22Rv1 (cell line): ENCODE measurements around the gene CDX1.

Source experiments
- CTCF ChIP-seq: fragments of 450-650 bp; IDR thresholded peaks from 2 replicates; pipeline ENCODE4 v1.5.1; 2017; ENCODE audit warnings: mild to moderate bottlenecking
- ZFX ChIP-seq: fragments of 450-650 bp; IDR thresholded peaks from 2 replicates; pipeline ENCODE4 v1.6.1; 2017; ENCODE audit warnings: antibody characterized with exemption, borderline replicate concordance

DNA sequence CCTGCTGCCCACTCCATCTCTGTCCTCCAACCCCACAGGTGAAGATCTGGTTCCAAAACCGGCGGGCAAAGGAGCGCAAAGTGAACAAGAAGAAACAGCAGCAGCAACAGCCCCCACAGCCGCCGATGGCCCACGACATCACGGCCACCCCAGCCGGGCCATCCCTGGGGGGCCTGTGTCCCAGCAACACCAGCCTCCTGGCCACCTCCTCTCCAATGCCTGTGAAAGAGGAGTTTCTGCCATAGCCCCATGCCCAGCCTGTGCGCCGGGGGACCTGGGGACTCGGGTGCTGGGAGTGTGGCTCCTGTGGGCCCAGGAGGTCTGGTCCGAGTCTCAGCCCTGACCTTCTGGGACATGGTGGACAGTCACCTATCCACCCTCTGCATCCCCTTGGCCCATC is 16.9 kb downstream of the CDX1 start:
- TF ChIP-seq CTCF (no peak), ZFX (no peak)
